Prostate gland (tissue), 2 donors: Measurements from ENCODE around the gene POU2F1.
"Not testable (repeated sequence)": the region's sequence is repeated elsewhere in the genome, so short reads cannot be mapped to it uniquely, and the experiment has no call there.

Experiments
- CTCF ChIP-seq, 4 experiments: fragments of 200-600 bp in 2 of 4; fragments of 450-650 bp in 2 of 4; sonication (generic) in 2 of 4; IDR thresholded peaks; 1 replicate in 3 of 4; 2 replicates in 1 of 4; pipeline ENCODE4 v1.5.1; 2016 to 2019; ENCODE audit warnings: antibody characterized with exemption in 4 of 4, mild to moderate bottlenecking in 2 of 4, moderate library complexity in 2 of 4
- POLR2A ChIP-seq: fragments of 450-650 bp; IDR thresholded peaks from one replicate; pipeline ENCODE4 v1.6.1; 2016; ENCODE audit warnings: antibody characterized with exemption, mild to moderate bottlenecking

GRCh38 chr1:167245168-167245567 is 24.5 kb downstream of the POU2F1 start:
- not testable (repeated sequence) for TF ChIP-seq CTCF (IDR thresholded peaks at IDR 0.05); POLR2A
